Lung (tissue), 12 donors: ENCODE data around the gene GZMH. TPM values are rescaled to one million over a fixed set of nuclear protein-coding genes. Genes with fewer than 3 reads are reported as not detected.

ENCODE experiments used
- ATAC-seq: fragments of 200-7000 bp; cut with Tn5 transposase; one replicate; pipeline ENCODE4 v1.9.1; 2020; ENCODE audit warnings: moderate number of reproducible peaks; ENCODE audit not compliant: insufficient read depth, low FRiP score
- DNase-seq, 3 donors: peaks; one replicate each; pipeline ENCODE4 v3.0.0-alpha.2; 2013 to 2017
- H3K27ac ChIP-seq, 2 donors: one replicate each; pipeline ENCODE4 v1.5.1; 2013; ENCODE audit warnings: mild to moderate bottlenecking in 2 of 2, moderate library complexity in 2 of 2, control low read depth in 1 of 2, inconsistent platforms in 1 of 2, low read depth in 1 of 2, low read length in 1 of 2
- H3K27me3 ChIP-seq, 3 donors: one replicate each; pipeline ENCODE4 v1.5.1; 2013; ENCODE audit warnings: low read length in 2 of 3; ENCODE audit not compliant: control insufficient read depth in 3 of 3, insufficient read depth in 3 of 3
- H3K36me3 ChIP-seq, 4 donors: one replicate each; pipeline ENCODE4 v1.5.1; 2013; ENCODE audit warnings: low read length in 4 of 4, mild to moderate bottlenecking in 1 of 4, moderate library complexity in 1 of 4; ENCODE audit not compliant: control insufficient read depth in 4 of 4, insufficient read depth in 4 of 4
- H3K4me1 ChIP-seq, 5 donors: one replicate each; pipeline ENCODE4 v1.5.1; 2013; ENCODE audit warnings: low read length in 5 of 5, mild to moderate bottlenecking in 2 of 5, moderate library complexity in 1 of 5; ENCODE audit not compliant: control insufficient read depth in 5 of 5, insufficient read depth in 5 of 5
- H3K4me3 ChIP-seq: one replicate; pipeline ENCODE4 v1.5.1; 2013; ENCODE audit warnings: mild to moderate bottlenecking, control low read depth, moderate library complexity
- H3K9ac ChIP-seq, 2 donors: one replicate each; pipeline ENCODE4 v1.5.1; 2013; ENCODE audit warnings: low read length in 2 of 2, control low read depth in 1 of 2; ENCODE audit not compliant: insufficient read depth in 1 of 2
- H3K9me3 ChIP-seq, 4 donors: one replicate each; pipeline ENCODE4 v1.5.1; 2013; ENCODE audit warnings: low read length in 3 of 4, mild to moderate bottlenecking in 1 of 4, moderate library complexity in 1 of 4; ENCODE audit not compliant: control insufficient read depth in 4 of 4, insufficient read depth in 3 of 4
- WGBS, 2 donors: extraction: QIAGEN DNeasy Blood & Tissue Kit; methylation state at CpG; one replicate each; pipeline ENCODE4 v1.1.7; 2013; 5-methylcytosine and 5-hydroxymethylcytosine counted together
- polyA plus RNA-seq, 2 donors: library from polyadenylated mRNA; stranded (reverse); fragments of 200-250 nt; gene quantifications; one replicate each; pipeline ENCODE4 v1.2.1, GENCODE V29; 2013
- total RNA-seq, 2 donors: library from RNA; depleted of rRNA in 1 of 2; stranded (reverse); fragments of >200 nt in 1 of 2; gene quantifications; one replicate each; pipeline ENCODE4 v1.2.1, GENCODE V29; 2014 to 2021
- TF ChIP-seq, protein P1 (sequence below): IDR thresholded peaks from 2 replicates; pipeline ENCODE4 v1.5.1; 2012; ENCODE audit warnings: mild to moderate bottlenecking; ENCODE audit errors: control extremely low read depth, extremely low read depth
- donor health status: control.
- donor health status: control.
- donor health status: Bipolar disorder and iron deficiency.
- donor health status: healthy.
- donor health status: DM: yes; HTN: yes; CAD: no.

The GZMH gene
- total and polyA plus RNA-seq, 4 donors: 1.2 to 3.1 (median 2.9) TPM; not detected in 1

DNA sequence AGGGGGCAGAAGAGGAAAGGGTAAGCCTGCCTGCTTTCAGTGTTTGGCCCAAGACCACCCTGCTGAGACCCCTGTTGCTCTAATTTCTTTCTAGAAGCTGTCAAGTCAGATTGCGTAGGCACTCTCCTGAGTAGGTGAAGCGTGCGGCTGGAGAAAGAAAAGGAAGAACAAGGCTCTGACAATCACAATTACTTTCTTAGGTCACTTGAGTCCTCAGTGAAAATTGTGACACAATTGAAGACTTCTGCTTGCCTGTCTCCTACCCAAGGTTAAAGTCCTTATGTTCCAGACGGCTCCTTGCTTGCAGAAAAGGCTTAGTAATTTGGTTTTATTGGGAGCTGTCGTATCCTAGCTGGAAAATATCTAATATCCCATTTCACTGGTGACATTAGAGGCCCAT lies 32.7 kb downstream of the GZMH start:
- Histone ChIP-seq H3K36me3 (no peaks in the 10 kb centered on the region), H3K4me3 (no peak overlapping the region), H3K27ac (no peak overlapping the region), H3K9ac (no peak overlapping the region), H3K27me3 (no peaks in the 10 kb centered on the region), H3K9me3 (no peaks in the 10 kb centered on the region), H3K4me1 (no peaks in the 10 kb centered on the region)
- no peak for DNase-seq
- no peak for ATAC-seq
- TF ChIP-seq, protein P1, sequence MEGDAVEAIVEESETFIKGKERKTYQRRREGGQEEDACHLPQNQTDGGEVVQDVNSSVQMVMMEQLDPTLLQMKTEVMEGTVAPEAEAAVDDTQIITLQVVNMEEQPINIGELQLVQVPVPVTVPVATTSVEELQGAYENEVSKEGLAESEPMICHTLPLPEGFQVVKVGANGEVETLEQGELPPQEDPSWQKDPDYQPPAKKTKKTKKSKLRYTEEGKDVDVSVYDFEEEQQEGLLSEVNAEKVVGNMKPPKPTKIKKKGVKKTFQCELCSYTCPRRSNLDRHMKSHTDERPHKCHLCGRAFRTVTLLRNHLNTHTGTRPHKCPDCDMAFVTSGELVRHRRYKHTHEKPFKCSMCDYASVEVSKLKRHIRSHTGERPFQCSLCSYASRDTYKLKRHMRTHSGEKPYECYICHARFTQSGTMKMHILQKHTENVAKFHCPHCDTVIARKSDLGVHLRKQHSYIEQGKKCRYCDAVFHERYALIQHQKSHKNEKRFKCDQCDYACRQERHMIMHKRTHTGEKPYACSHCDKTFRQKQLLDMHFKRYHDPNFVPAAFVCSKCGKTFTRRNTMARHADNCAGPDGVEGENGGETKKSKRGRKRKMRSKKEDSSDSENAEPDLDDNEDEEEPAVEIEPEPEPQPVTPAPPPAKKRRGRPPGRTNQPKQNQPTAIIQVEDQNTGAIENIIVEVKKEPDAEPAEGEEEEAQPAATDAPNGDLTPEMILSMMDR: no peak
- 48 to 65% methylated on average over 5 of the region's 5 CpGs for WGBS, 2 donors

DNA sequence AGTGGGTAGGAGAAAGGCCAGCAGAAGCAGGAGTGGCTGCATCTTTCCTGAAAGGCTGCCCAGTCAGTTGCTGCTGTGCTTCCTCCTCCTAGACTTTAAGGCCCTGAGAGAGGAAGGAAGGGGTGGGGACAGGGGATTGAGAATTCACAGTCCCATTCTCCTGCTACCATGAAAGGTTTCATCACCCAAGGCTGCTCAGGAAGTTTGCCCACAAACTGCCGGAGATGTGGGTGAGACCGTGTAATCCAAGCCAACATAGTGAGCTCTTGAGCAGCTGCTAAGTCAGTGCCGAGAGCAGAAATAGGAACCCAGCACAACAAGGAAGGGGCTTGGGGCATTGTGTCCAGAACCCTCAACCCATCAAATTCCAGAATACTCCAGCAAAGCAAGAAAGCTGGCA lies 33.3 kb downstream of the GZMH start, which contains the start of gene CTSG:
Gene CTSG, minus strand, starts transcription at position 69 of the 400 bp plus-strand sequence. Its CDS starts 27 bp downstream, at position 42.
- Histone ChIP-seq H3K36me3 (no peaks in the 10 kb centered on the region), H3K27ac (no peak within 1 kb of the TSS), H3K27me3 (no peaks in the 10 kb centered on the region), H3K9ac (no peak within 1 kb of the TSS), H3K4me3 (no peak within 1 kb of the TSS), H3K4me1 (no peaks in the 10 kb centered on the region), H3K9me3 (no peaks in the 10 kb centered on the region)
- no peak for ATAC-seq
- 17 to 43% methylated on average over 3 of the region's 3 CpGs for WGBS, 2 donors
- no peak for DNase-seq
- TF ChIP-seq, protein P1: no peak

DNA sequence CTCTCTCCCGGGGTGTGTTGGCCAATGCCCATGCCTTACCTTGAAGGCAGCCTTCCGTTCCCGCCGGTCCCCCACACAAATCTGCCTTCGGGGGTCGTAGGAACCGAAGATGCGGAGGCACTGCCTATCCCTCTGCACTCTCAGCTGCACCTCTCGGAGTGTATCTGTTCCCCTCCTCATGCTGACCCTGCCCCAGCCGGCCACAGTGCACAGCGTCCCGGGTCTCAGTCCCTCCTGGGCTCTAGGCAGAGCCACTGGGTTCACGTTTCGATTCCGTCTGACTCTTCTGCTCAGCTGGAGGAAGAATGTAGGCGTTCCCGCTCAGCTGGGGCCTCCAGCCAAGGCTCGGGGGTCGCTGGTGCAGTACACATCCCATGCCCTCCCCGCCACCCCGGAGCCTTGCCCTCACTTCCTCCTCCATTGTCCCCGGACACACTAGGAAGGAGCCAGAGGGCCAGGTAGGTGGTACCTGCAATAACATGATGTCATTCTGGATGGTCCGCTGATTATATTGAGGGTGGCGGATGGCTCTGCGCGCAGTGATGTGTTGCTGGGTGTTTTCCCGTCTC lies 35.2 kb downstream of the GZMH start:
- Histone ChIP-seq H3K27me3 (no peaks in the 10 kb centered on the region), H3K4me1 (no peaks in the 10 kb centered on the region), H3K9ac (no peak overlapping the region), H3K27ac (no peak overlapping the region), H3K9me3 (no peaks in the 10 kb centered on the region), H3K36me3 (no peaks in the 10 kb centered on the region), H3K4me3 (no peak overlapping the region)
- no peak for DNase-seq
- ATAC-seq: no peak
- TF ChIP-seq, protein P1: no peak
- 64 to 77% methylated on average over 27 of the region's 27 CpGs for WGBS, 2 donors

DNA sequence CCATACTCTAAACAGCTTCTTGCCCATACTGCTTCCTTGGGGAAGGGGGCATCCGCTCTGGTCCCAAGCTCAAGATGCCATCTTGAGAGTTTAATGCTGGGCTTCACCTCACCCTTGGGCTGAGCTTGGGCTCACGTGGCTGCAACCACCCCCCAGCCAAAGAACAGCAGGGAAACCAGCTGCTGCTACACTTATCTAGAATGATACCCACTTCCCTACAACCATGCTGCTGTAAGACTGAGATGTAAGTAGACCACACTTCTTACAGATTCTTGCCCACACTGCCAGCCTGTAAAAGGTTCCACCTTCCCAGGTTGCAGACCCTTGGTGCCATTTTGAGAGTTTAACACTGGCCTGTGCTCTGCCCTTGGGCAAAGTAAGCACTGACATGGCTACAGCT lies 43.2 kb downstream of the GZMH start:
- Histone ChIP-seq H3K27me3 (no peaks in the 10 kb centered on the region), H3K27ac (no peak overlapping the region), H3K36me3 (no peaks in the 10 kb centered on the region), H3K4me3 (no peak overlapping the region), H3K9ac (no peak overlapping the region), H3K9me3 (peaks cover 0 to 19% (median 7%) of the 10 kb centered on the region in 4 donors), H3K4me1 (no peaks in the 10 kb centered on the region)
- TF ChIP-seq, protein P1: no peak
- DNase-seq (no peak), ATAC-seq (no peak)
- 68 to 86% methylated on average over 2 of the region's 2 CpGs for WGBS, 2 donors
